T-cell (primary cell): ENCODE data around the gene COL26A1. TPM values are rescaled to one million over a fixed set of nuclear protein-coding genes. Genes with fewer than 3 reads are reported as not detected.

Experiments used
- ATAC-seq, 4 experiments: fragments of 200-7000 bp in 3 of 4; fragments of 150-1000 bp in 1 of 4; cut with Tn5 transposase; replicated peaks in 1 of 4; 1 replicate in 3 of 4; 2 replicates in 1 of 4; pipeline ENCODE4 v1.10.0; 2021; ENCODE audit warnings: moderate library complexity in 3 of 4, mild to moderate bottlenecking in 2 of 4, moderate number of reproducible peaks in 1 of 4
- CTCF ChIA-PET, 2 donors: fragments of 300-600 bp; sonication (Branson Sonifier 250); formaldehyde crosslinking; loops; one replicate each; lab custom pipeline; 2022; ENCODE audit warnings: antibody characterized with exemption in 2 of 2; lab: Charles Lee
- POLR2A ChIA-PET, 2 donors: fragments of 300-600 bp; sonication (Branson Sonifier 250); formaldehyde crosslinking; loops; one replicate each; lab custom pipeline; 2022; ENCODE audit warnings: antibody characterized with exemption in 2 of 2; lab: Charles Lee
- DNase-seq, 35 experiments: peaks; one replicate each; pipeline versions ENCODE4 v3.0.0 to v3.0.0-alpha.2; 2013 to 2023
- H3K27ac ChIP-seq: one replicate; pipeline ENCODE4 v1.5.1; 2013; ENCODE audit warnings: low read length
- H3K27me3 ChIP-seq, 2 experiments: replicated peaks in 1 of 2; 1 replicate in 1 of 2; 2 replicates in 1 of 2; pipeline versions ENCODE4 v1.6.1 to v1.7.0; 2013; ENCODE audit warnings: low read length in 1 of 2, mixed read lengths in 1 of 2; ENCODE audit not compliant: control insufficient read depth in 2 of 2, insufficient read depth in 2 of 2; ENCODE audit errors: extremely low read depth in 1 of 2
- H3K36me3 ChIP-seq, 2 donors: 1 replicate in 1 of 2; 2 replicates in 1 of 2; pipeline versions ENCODE4 v1.6.1 to v1.7.0; 2013; ENCODE audit warnings: low read length in 1 of 2; ENCODE audit not compliant: control insufficient read depth in 2 of 2, insufficient read depth in 1 of 2; ENCODE audit errors: extremely low read depth in 1 of 2
- H3K4me1 ChIP-seq, 2 experiments: 1 replicate in 1 of 2; 2 replicates in 1 of 2; pipeline versions ENCODE4 v1.6.1 to v1.7.0; 2013; ENCODE audit warnings: low read length in 2 of 2, mixed read lengths in 1 of 2; ENCODE audit not compliant: insufficient read depth in 2 of 2, control insufficient read depth in 1 of 2; ENCODE audit errors: extremely low read depth in 1 of 2
- H3K4me3 ChIP-seq, 2 donors: 1 replicate in 1 of 2; 2 replicates in 1 of 2; pipeline versions ENCODE4 v1.5.1 to v1.7.0; 2013; ENCODE audit warnings: mild to moderate bottlenecking in 2 of 2, low read length in 1 of 2, moderate library complexity in 1 of 2; ENCODE audit not compliant: control insufficient read depth in 1 of 2; ENCODE audit errors: extremely low read depth in 1 of 2
- H3K9me3 ChIP-seq: 2 replicates; pipeline ENCODE4 v1.7.0; 2013
- H3K27ac Mint-ChIP-seq, 2 donors: one replicate each; pipeline ENCODE4 v1.8.0; 2020 to 2021; ENCODE audit warnings: mild to moderate bottlenecking in 2 of 2, mixed read lengths in 2 of 2
- H3K27me3 Mint-ChIP-seq, 2 donors: one replicate each; pipeline ENCODE4 v1.8.0; 2021 to 2022; ENCODE audit warnings: mixed read lengths in 2 of 2
- H3K36me3 Mint-ChIP-seq: one replicate; pipeline ENCODE4 v1.8.0; 2021; ENCODE audit warnings: mixed read lengths
- H3K4me1 Mint-ChIP-seq, 3 donors: one replicate each; pipeline ENCODE4 v1.8.0; 2020 to 2022; ENCODE audit warnings: mixed read lengths in 3 of 3, mild to moderate bottlenecking in 1 of 3
- H3K4me3 Mint-ChIP-seq, 3 donors: one replicate each; pipeline ENCODE4 v1.8.0; 2020 to 2022; ENCODE audit warnings: mild to moderate bottlenecking in 3 of 3, mixed read lengths in 3 of 3, moderate library complexity in 3 of 3
- H3K9me3 Mint-ChIP-seq, 3 donors: one replicate each; pipeline ENCODE4 v1.8.0; 2020 to 2022; ENCODE audit warnings: mixed read lengths in 3 of 3
- WGBS: methylation state at CpG from one replicate; pipeline ENCODE4 v1.1.5; 2013; ENCODE audit warnings: missing lambda C conversion rate; ENCODE audit not compliant: insufficient coverage; 5-methylcytosine and 5-hydroxymethylcytosine counted together
- total RNA-seq, 35 experiments: library from RNA in 6 of 35; stranded (reverse) in 6 of 35; fragments of 120-200 nt in 1 of 35; gene quantifications; one replicate each; pipeline versions ENCODE4 v1.2.1 to v1.2.4 and lab custom pipeline; 2013 to 2026

The COL26A1 gene
- total RNA-seq, 5 donors from 2014 or later (not counting 1 experiment from before 2014, with no cell fraction given), result 0.09 TPM; not detected in 4

DNA sequence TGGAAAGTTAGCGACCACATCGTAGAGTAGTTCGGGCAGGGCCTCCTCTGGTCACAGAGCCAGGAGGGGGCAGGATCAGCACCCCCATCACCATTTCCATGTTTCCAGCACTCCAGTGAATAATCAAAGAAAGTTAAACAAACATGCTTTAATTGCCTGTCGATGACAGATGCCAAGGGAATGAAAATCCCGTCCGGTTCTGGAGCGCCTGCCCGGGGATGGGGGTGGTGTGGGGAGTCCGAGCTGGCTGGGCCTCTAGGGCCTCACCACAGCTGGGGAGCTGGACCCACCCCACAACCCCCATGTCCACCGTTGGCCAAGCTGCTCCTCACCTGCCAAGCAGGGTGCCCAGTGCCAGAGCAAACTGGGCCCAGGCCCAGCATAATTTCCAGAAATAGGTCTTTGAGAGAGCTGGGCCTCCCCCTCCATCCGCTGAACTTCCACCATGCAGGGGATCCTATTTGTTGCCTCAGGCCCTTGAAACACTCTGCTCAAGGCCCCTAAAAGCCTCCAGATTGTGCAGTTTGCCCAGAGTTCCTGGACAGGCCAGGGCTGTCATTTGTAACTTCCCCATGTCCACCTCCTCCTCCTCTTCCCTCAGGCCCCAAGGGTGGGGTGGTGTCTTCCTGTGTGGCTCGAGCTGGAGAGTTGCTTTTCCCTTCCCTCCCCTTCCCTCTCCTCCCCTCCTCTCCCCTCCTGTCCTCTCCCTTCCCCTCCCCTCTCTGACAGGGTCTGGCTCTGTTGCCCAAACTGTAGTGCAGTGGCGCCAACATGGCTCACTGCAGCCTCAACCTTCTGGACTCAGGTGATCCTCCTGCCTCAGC lies 165.4 kb downstream of the COL26A1 start:
- ChIA-PET POLR2A (no interaction called here), CTCF (no interaction called here)
- no peaks in the 10 kb centered on the region for H3K4me1 Mint-ChIP-seq
- DNase-seq (no peak), ATAC-seq (no peak)
- Histone ChIP-seq H3K27ac (no peak overlapping the region), H3K4me3 (no peak overlapping the region), H3K4me1 (no peaks in the 10 kb centered on the region), H3K9me3 (no peaks in the 10 kb centered on the region), H3K27me3 (peaks cover 0 to 40% of the 10 kb centered on the region in 2 experiments), H3K36me3 (no peaks in the 10 kb centered on the region)
- H3K27ac Mint-ChIP-seq, result no peak overlapping the region
- H3K27me3 Mint-ChIP-seq, result peaks cover 6 to 14% of the 10 kb centered on the region in 2 donors
- H3K4me3 Mint-ChIP-seq, result no peak overlapping the region
- H3K36me3 Mint-ChIP-seq, result no peaks in the 10 kb centered on the region
- no peaks in the 10 kb centered on the region for H3K9me3 Mint-ChIP-seq
- WGBS, result 81% methylated on average over 6 of the region's 13 CpGs

DNA sequence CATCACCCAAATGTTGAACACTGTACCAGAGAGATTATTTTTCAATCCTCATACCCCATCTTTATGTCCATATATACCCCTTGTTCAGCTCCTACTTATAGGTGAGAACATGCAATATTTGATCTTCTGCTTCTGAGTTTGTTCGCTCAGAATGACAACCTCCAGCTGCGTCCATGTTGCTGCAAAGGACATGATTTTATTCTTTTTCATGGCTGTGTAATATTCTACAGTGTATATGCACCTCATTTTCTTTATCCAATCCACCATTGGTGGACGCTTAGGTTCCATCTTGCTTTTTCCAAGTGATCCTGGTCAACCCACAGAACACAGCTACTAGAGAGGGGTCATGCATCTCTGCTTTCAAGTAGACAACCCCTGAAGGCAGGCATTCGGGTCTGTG lies 166.9 kb downstream of the COL26A1 start:
- Histone ChIP-seq H3K4me3 (no peak overlapping the region), H3K4me1 (no peaks in the 10 kb centered on the region), H3K27ac (no peak overlapping the region), H3K36me3 (no peaks in the 10 kb centered on the region), H3K27me3 (peaks cover 0 to 49% of the 10 kb centered on the region in 2 experiments), H3K9me3 (no peaks in the 10 kb centered on the region)
- ATAC-seq (no peak), DNase-seq (no peak)
- H3K27ac Mint-ChIP-seq, result no peak overlapping the region
- no peaks in the 10 kb centered on the region for H3K9me3 Mint-ChIP-seq
- 83% methylated on average over 1 of the region's 4 CpGs for WGBS
- H3K4me3 Mint-ChIP-seq, result no peak overlapping the region
- H3K27me3 Mint-ChIP-seq, result peaks cover 9 to 14% of the 10 kb centered on the region in 2 donors
- no peaks in the 10 kb centered on the region for H3K4me1 Mint-ChIP-seq
- ChIA-PET POLR2A (no interaction called here), CTCF (no interaction called here)
- no peaks in the 10 kb centered on the region for H3K36me3 Mint-ChIP-seq

DNA sequence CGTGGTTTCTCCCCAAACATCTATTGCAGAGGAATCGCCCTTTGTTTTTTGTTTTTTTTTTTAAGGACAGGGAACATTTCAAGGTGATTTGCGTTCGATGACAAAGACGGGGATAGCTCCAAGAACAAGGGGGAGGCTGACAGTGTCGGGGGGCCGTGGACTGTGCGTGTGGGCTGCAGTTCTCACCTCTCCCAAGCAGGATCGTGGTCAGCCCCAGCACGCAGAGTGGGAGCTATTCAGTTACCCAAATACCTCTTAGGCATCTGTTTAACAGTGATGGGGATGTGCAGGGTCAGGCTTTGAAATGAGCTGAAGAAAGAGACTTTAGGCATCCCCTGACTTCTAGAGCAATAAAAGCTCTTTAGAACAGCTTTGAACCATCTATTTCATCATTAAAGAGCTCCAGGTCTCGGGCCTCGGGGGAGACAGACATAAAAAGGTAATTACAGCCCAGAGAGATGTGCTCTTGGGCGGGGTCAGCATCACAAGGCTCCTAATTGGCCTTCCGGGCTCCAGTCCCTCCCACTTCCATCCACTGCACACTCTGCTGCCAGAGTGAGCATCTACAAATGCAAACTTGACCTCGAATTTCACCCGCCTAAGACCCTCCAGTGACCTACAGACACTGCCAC lies 169.2 kb downstream of the COL26A1 start:
- no peaks in the 10 kb centered on the region for H3K9me3 ChIP-seq
- POLR2A ChIA-PET, result no interaction called here
- ATAC-seq, result no peak
- 74% methylated on average over 10 of the region's 16 CpGs for WGBS
- H3K27ac Mint-ChIP-seq, result no peak overlapping the region
- peaks cover 0 to 42% of the 10 kb centered on the region in 2 experiments for H3K27me3 ChIP-seq
- H3K36me3 Mint-ChIP-seq, result no peaks in the 10 kb centered on the region
- H3K9me3 Mint-ChIP-seq, result no peaks in the 10 kb centered on the region
- DNase-seq, result no peak
- H3K27ac ChIP-seq, result no peak overlapping the region
- CTCF ChIA-PET, result interaction anchor here in 1 of 2 donors (0.6 kb wide), 1 partner anchor 11 kb away, joined by 3 read pairs; no protein-coding TSS in a partner anchor
- H3K4me1 Mint-ChIP-seq, result no peaks in the 10 kb centered on the region
- no peak overlapping the region for H3K4me3 Mint-ChIP-seq
- no peak overlapping the region for H3K4me3 ChIP-seq
- no peaks in the 10 kb centered on the region for H3K36me3 ChIP-seq
- no peaks in the 10 kb centered on the region for H3K4me1 ChIP-seq
- H3K27me3 Mint-ChIP-seq, result peaks cover 9 to 11% of the 10 kb centered on the region in 2 donors

DNA sequence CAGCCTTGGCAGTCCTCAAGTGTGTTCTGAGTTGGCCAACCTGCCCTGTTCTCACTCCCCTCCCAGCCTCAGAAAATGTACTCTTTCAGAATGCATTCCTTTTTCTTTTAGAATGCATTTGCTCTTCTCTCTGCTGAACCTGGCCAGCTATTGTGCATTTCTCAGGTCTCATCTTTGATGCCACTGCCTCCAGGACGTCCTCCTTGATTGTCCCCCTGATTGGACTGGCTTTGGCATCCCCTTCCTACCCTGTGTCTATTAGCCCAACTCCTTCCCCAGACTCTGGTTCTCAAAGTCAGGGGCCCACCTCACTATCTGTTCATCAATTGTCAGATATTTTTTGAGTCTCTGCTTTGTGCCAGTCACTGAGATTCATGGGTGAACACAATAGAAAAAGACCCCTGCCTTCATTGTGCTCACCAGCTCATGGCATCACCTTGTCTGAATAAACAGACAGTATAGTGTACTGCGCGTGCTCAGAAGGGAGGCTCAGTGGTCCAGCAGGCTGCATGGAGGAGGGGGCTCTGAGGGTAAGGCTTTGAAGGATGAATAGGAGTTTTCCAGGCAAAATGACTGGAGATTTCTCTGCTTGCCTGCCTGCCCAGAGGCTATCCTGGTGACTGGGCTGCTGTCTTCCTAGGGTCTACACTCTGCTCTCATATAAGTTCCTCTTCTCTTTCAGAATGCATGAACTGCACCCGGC lies 169.9 kb downstream of the COL26A1 start:
- no peaks in the 10 kb centered on the region for H3K36me3 Mint-ChIP-seq
- CTCF ChIA-PET, result no interaction called here

DNA sequence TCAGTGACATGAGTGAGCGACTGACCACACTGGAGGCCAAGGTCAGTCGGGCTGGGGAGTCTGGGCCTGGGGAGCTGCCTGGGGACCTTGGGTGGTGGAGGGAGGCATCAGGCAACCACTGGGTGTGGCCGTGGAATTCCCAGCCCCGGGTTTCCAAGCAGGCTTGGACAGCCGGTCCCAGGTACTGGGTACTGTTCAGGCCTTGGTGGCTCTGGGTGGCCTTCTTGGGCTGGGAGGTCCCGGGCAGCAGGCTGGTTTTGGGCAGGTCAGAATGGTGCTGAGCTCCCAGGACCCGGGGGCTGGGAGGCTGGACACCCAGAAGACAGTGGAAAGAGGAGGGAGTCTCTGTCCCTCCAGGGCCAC lies 170.4 kb downstream of the COL26A1 start:
- Histone ChIP-seq H3K36me3 (no peaks in the 10 kb centered on the region), H3K4me3 (no peak overlapping the region), H3K9me3 (no peaks in the 10 kb centered on the region), H3K4me1 (no peaks in the 10 kb centered on the region), H3K27me3 (peaks cover 0 to 31% of the 10 kb centered on the region in 2 experiments), H3K27ac (no peak overlapping the region)
- Mint-ChIP-seq H3K27me3 (peaks cover 9 to 11% of the 10 kb centered on the region in 2 donors), H3K4me3 (no peak overlapping the region), H3K9me3 (no peaks in the 10 kb centered on the region), H3K27ac (no peak overlapping the region), H3K4me1 (no peaks in the 10 kb centered on the region), H3K36me3 (no peaks in the 10 kb centered on the region)
- ChIA-PET CTCF (no interaction called here), POLR2A (interaction anchor here in 1 of 2 donors (0.6 kb wide), 1 partner anchor 323 kb away, joined by 5 read pairs; no protein-coding TSS in a partner anchor)
- 83% methylated on average over 6 of the region's 7 CpGs for WGBS
- DNase-seq (no peak), ATAC-seq (no peak)

More for the DNA sequence above, 169.9 kb downstream of the COL26A1 start:
- no peaks in the 10 kb centered on the region for H3K9me3 Mint-ChIP-seq
- 90% methylated on average over 4 of the region's 4 CpGs for WGBS
- no peak overlapping the region for H3K27ac Mint-ChIP-seq
- peaks cover 9 to 11% of the 10 kb centered on the region in 2 donors for H3K27me3 Mint-ChIP-seq
- Histone ChIP-seq H3K27me3 (peaks cover 0 to 37% of the 10 kb centered on the region in 2 experiments), H3K4me1 (no peaks in the 10 kb centered on the region), H3K36me3 (no peaks in the 10 kb centered on the region), H3K27ac (no peak overlapping the region), H3K4me3 (no peak overlapping the region), H3K9me3 (no peaks in the 10 kb centered on the region)
- no peak for ATAC-seq
- DNase-seq, result no peak
- POLR2A ChIA-PET, result no interaction called here
- no peak overlapping the region for H3K4me3 Mint-ChIP-seq
- H3K4me1 Mint-ChIP-seq, result no peaks in the 10 kb centered on the region
